GM15510 (cell line): ENCODE measurements around the gene TMSB10.

Experiments used
- POLR2A ChIP-seq: IDR thresholded peaks from 3 replicates; pipeline ENCODE4 v1.6.1; 2011; ENCODE audit warnings: borderline replicate concordance; ENCODE audit not compliant: insufficient read length; ENCODE audit errors: extremely low read depth

Gene TMSB10

DNA sequence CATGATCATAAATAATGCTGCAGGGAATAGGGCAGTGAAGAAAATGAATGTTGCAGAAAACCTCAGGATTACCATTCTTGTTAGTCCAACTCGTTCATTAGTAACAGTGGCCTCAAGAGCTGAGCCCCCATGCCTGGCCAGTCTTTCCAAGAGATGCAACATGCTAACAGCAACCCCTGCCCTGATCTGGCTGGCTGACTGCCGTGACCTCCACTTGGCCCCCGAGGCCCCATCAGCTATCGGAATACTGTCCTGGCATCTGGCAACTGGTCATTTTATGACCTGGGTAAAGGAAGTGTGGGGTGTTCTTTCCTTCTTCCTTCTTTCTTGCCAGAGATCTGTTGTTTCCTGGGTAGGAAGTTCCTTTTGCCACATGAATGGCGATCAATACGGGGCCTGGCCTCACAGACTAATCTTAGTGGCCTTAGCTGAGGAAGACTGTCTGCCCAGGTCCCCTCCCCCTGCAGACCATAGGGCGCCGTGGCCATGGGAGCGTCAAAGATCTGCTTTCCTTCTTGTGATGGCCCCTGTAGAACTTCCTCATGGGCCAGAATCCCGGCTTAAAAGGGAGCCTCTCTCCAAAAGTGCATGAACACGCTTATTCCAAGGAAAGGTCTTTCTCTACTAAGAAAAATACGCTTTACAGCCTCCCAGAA is 14.0 kb upstream of the TMSB10 start:
- no peak for TF ChIP-seq POLR2A

DNA sequence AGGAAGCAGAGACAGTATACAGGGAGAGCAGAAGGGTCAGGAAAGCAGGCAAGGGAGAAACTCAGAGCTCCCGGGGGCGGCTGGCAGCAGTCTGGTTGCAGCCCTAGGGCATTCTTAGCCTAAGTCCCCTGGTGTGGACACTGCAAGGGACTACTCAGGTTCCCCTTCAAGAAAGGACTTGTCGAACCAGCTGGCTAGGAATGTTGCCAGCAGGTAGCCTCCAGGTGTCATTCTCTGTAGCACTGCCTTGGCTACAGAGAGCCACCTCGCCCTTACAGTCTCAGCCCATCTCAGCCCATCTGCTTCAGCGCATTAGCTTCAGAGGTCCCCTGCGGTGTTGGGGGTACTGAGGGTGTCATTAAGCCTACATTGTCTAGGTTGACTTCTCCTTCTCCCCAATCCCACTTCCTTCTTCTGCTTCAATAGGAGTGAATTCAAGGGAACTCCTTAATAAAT is 11.3 kb upstream of the TMSB10 start:
- TF ChIP-seq POLR2A: no peak

DNA sequence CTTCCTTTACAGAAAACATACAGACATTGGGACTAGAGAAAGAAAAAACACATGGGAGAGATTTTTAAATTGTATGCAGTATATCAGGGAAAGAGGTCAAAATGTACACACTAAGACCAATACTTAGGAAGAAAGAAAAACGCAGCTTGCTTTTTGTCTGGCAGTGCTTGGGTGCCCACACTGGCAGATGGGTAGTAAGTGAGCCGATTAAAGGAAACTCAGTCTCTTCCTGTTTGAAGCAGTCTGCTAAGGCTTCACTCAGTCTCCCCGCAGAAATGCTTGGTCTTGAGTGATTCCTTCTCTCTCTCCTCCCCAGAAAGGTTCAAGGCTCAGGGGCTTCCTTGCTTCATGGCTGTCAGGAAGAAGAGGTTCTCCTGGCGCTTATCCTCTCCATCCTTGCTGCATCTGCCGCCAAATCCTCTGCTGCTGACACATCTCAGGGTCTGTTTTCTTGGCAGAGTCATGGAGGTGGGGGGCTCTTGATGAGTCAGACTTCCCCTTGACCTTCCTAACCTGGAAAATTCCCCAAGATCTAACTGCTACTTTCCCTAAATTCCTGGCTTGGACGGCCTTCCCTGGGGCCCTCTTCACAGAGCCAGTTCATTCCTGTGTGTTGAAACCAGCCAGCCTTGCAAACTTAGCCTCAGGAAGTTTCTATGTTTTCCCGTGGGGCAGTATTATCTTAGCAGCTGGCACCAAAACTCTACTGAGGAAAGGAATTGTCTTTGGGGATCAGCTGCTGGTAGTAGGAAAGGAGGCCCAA is 10.5 kb upstream of the TMSB10 start:
- no peak for TF ChIP-seq POLR2A

DNA sequence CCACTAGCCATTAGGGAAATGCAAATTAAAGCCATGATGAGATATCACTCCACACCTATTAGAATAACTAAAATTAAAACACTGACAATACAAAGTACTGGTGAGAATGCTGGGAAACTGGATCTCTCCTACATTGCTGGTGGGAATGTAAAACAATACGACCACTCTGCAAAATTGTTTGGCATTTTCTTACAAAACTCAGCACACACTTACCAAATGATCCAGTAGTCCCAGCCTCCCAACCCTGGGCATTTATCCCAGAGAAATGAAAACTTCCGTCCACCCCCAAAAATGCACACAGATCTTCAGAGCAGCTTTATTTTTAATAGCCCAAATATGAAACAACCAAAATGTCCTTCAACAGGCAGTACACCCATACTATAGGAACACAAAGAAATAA is 8.9 kb upstream of the TMSB10 start:
- TF ChIP-seq POLR2A: no peak

DNA sequence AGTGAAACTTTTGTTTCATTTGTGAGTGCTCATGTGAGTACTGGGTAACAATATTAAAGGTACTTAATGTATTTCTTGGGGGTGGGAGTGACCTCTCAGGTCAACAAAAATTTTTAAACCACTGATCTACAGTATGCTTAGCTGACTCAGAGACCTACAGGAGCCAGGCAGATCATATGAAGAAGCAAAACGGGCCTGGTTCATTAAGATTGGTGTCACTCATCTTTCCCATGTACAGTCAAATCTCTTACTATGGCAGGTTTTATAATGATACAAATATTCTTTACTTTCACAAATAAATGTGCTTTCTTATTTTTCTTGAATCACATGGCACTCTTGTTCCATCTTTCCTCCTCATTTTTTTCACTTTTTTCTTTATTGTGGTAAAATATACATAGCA is 7.7 kb upstream of the TMSB10 start:
- TF ChIP-seq POLR2A: no peak

DNA sequence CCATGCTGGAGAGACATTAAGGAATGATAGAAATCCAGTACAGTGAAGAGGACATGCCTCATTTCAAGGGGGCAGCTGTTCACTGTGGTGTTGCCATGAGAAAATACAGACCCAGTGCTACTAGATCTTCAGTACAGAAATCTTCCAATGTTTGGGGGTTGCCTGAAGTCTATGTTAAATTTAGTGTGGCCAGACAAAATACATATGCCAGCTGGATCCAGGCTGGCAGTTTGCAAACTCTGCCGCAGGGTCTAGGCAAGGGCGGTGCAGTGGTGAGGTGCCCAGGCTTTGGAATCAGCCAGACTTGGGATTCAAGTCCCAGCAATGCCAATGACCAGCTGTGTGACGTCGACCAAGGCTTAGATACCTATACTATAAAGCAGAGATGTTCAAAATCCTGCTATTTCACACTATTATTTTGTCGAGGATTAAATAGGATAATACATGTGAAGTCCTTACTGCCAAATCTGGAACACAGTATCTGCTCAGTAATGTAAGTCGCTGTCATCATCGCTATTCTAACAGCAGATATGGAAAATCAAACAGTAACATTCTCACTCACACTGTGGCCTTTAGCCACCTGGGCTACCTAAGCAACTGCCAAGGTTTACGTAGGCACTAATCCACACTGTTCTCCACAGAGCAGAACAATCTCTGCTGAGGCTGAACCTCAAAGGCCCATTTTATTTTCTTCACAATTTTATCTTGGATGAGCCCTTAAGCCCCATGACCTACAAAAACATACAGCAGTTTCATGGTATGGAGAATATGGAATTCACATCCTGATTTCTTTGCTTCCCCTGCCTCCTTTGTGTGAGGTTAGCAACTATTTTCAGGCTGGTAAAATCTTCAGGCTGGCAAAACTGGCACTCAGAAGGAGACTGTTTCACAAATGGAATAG is 5.9 kb upstream of the TMSB10 start:
- no peak for TF ChIP-seq POLR2A

DNA sequence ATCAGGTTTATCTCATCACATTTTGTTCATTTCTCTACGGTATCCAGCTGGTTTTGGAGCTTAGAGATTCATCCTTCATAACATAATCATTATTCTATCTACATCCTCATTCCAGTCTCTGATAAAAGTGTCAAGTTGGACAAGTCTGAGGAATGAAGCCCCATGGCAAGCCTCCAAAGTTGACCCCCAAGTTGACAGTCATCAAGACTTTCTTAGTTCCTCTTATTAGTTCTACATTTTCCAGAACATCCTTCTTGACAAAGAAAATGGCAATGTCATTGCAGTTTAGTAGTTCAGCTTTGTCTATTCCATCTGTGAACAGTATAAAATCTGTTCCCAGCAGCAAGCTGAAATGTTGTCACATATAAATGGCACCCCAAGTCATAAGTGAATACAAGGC is 4.5 kb upstream of the TMSB10 start:
- TF ChIP-seq POLR2A: no peak

DNA sequence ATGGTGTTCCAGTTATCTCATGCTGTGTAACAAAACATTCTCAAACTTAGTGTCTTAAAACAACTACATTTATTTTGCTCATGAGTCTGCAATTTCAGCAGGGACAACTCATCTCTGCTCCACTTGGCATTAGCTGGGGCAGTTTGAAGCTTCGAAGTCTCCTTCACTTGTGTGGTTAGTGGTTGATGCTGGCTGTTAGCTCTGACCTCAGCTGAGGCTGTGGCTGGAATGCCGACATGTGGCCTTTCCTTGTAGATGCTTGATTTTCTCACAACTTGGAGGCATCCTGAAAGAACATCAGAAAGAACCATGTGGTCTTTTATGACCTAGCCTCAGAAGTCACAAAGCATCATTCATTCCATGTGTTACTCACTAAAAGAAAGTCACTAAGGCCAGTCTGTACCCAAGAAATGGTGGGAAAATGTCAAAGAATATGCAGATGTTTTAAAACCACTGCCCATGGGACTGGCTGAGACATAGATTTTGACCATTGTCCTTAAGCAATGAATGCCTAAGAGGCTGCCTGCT is 3.8 kb upstream of the TMSB10 start:
- no peak for TF ChIP-seq POLR2A

DNA sequence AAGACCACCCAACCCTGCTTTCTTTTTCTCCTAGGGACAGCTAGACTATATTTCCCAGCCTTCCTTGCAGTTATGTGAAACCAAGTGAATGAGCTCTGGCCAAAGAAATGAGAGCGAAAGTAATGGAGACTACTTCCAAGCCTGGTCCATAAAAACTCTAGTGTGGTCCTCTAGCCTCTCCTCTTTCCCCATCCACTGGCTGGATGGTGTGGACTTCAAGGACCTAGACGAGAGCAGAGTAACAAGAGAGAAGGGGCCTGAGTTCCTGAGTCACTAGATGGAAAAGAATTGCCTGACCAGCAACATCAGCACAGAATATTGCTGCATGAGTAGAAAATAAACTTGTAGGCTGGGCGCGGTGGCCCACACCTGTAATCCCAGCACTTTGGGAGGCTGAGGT is 2.9 kb upstream of the TMSB10 start:
- no peak for TF ChIP-seq POLR2A

DNA sequence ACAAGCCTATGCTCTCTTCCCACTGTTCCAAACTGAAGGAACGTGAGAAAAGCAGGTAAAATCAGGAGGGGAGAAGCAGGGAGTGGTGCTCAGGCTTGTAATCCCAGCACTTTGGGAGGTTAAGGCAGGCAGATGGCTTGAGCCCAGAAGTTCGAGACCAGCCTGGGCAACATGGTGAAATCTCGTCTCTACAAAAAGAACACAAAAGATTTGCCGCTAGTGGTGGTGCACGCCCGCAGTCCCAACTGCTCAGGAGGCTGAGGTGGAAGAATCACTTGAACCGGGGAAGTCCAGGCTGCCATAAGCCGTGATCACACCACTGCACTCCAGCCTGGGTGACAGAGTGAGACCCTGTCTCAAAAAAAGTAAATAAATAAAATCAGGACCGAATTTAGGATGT is 1.3 kb upstream of the TMSB10 start:
- no peak for TF ChIP-seq POLR2A

DNA sequence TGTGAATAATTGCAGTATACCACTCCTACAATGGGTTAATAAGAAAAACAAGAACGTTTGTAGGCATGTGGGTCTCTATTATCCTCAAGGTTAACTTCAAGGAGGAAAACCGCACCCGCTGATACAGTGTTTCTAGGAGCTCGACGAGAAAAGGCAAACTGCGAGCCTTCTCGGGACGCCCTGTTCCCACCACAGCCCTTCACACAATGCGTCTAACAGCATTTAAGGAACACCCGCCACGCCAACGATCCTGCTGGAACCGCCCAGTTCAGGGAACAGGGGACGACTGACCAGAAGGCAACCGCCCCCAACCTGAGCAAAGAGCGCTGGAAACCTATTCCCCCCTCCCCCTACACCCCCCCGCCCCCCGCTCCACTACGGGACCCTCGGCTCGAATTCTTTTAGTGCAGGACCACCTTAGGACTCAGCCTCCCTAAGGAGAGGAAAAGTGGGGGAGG is 710 bp upstream of the TMSB10 start:
- TF ChIP-seq POLR2A: no peak

DNA sequence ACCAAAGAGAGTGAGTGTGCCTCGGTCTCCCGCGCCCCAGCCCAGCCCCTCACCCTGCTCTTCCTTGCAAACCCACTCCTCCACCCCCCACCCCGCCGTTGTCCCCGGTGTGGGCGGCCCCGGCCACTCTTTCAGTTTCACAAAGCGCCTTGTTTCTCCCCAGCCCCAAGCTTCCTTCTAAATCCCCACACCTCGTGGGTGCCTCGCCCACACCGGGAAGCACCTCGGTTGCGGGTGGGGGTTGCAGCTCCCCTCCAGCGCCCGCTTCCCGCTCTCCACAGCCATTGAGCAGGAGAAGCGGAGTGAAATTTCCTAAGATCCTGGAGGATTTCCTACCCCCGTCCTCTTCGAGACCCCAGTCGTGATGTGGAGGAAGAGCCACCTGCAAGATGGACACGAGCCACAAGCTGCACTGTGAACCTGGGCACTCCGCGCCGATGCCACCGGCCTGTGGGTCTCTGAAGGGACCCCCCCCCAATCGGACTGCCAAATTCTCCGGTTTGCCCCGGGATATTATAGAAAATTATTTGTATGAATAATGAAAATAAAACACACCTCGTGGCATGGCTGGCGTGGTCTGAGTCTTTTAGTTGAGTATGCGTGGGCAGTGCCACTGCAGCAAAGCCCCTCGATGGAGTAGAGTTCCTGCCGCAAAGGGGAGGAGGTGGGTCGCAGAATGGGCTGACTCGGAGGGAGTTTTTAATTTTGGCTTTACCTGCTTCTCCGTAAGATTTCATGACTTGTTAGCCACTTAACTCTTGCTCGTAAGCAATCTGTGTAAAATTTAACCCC is 848 bp downstream of the TMSB10 start:
- TF ChIP-seq POLR2A: no peak

DNA sequence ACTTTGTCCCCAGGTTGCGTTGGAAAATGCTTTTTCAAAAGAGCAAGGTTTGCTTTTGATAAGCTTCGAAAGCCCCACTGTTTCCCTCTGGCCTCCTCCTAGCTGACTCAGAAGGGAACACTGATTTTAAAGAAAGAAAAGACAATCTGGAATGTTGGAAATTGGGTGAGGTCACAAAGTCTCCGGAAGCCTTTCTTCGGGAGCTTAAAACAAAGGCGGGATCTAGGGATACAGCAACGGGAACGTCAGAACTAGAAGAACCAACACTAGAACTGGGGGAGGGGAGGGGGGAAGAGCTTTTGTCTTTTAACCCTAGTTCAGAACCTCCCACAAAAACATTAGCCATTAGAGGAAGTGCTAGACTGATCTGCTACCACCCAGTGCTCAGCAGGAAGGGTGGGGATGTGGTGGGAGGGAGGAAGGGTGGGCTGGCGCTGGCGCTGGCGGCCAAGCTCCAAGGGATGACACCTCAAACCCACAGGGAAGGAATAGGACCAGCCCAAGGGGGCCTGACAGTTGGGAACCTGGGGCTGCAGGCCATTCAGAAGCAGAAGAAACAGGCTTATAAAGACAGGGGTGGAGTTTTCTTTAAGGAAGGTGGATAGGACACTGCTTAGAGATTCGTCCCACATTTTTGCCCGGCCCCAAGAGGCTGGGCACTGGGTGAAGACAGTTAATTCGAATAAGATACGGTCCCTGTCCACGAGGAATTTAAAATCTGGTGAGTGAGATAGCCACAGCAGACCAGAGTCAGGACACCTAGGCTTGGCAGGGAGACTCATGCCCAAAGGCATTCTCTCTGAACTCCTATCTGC is 1.7 kb downstream of the TMSB10 start:
- TF ChIP-seq POLR2A: peak; percentile 54
